K562 treated with DMSO at 1 percent for 12 hours (cell line): ENCODE measurements around the gene FAM174C. TPM values are rescaled to one million over a fixed set of nuclear protein-coding genes. Genes with fewer than 3 reads are reported as not detected.

Experiments
- total RNA-seq: library from RNA; unstranded; fragments of 300-600 nt; gene quantifications from 2 replicates; pipeline ENCODE4 v1.2.3, GENCODE V29; 2022; ENCODE audit not compliant: insufficient read depth

FAM174C gene
- 61.8 and 96.0 TPM in 2 replicates for total RNA-seq

GRCh38 chr19:1275260-1275975, at the start of gene FAM174C:
TSS of gene FAM174C (plus strand) at chr19:1275530. CDS start at chr19:1275550, 20 bp downstream.

GRCh38 chr19:1237754-1238368, 37.5 kb upstream of the FAM174C start, which contains the start of gene CBARP:
TSS of gene CBARP (minus strand) at chr19:1238005. CDS start at chr19:1236100, 1,905 bp downstream.

GRCh38 chr19:1241417-1242095, 33.8 kb upstream of the FAM174C start, which contains the start of gene ATP5F1D:
TSS of gene ATP5F1D (plus strand) at chr19:1241751. CDS start at chr19:1241851, 100 bp downstream.

GRCh38 chr19:1248139-1248785, 27.1 kb upstream of the FAM174C start, which contains the start of gene MIDN:
TSS of gene MIDN (plus strand) at chr19:1248583. CDS start at chr19:1250297, 1,714 bp downstream.

DNA sequence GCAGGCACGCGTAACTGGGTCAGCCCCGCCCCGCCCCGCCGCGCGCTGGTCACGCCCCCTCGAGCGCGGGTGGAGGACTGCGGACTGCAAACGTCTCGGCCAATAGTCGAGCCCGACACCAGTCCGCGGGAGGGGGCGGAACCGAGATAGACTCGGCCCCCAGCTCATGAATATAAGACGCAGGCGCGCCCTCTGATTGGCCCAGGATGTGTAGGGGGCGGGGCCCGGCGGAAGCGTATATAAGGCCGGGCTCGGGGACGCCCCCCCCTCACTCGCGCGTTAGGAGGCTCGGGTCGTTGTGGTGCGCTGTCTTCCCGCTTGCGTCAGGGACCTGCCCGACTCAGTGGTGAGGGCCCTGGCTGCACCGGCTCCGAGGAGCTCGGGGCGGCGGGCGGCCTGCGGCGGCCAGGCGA, 6.3 kb upstream of the FAM174C start, which contains the start of gene CIRBP:
CIRBP (plus strand) TSS at position 268 of the 413 bp plus-strand sequence. CDS start 1,602 bp downstream, outside the sequence.

DNA sequence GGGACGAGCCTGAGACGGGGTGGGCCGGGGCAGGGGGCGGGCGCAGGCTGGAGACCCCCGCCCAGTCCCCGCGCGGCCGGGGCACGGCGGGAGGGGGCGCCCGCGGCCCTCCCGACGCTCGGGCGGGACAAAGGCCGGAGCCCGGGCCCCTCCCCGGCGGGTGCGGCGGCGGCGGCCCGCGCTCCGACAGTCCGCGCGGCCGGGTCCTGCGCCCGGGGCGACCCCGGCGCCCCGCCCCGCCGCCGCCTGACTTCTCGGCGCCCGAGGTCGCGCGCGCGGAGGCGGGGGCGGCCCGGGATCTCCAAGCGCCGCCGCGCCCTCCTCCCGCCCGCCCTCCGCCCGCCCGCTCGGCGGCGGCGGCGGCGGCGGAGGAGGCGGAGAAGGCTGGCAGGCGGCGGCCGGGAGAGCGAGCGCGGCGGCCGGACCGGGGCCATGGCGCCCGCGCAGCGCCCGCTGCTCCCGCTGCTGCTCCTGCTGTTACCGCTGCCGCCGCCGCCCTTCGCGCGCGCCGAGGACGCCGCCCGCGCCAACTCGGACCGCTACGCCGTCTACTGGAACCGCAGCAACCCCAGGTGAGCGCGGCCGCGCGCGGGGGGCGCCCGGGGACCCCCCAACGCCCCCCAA, 10.5 kb downstream of the FAM174C start, which contains the start of gene EFNA2:
EFNA2 (plus strand) TSS at position 137 of the 624 bp plus-strand sequence; CDS start at position 433, 296 bp downstream.

Other genes starting within 250 kb of the FAM174C start
- 72.3 and 126 TPM in 2 replicates for gene CNN2, start 248.9 kb upstream of the FAM174C start, total RNA-seq
- 33.8 and 70.2 TPM in 2 replicates for gene ABCA7, start 235.4 kb upstream of the FAM174C start, total RNA-seq
- 12.9 and 15.4 TPM in 2 replicates for gene ARHGAP45, start 208.4 kb upstream of the FAM174C start, total RNA-seq
- gene POLR2E, start 180.2 kb upstream of the FAM174C start, total RNA-seq: 194 and 270 TPM in 2 replicates
- gene GPX4, start 171.5 kb upstream of the FAM174C start, total RNA-seq: 819 and 1,195 TPM in 2 replicates
- 23.7 and 35.0 TPM in 2 replicates for gene SBNO2, start 101.3 kb upstream of the FAM174C start, total RNA-seq
- gene STK11, start 69.8 kb upstream of the FAM174C start, total RNA-seq: 110 and 120 TPM in 2 replicates
- 5.0 and 7.4 TPM in 2 replicates for gene CBARP, start 37.5 kb upstream of the FAM174C start, total RNA-seq
- gene ATP5F1D, start 33.8 kb upstream of the FAM174C start, total RNA-seq: 293 and 447 TPM in 2 replicates
- gene MIDN, start 26.9 kb upstream of the FAM174C start, total RNA-seq: 28.3 and 68.2 TPM in 2 replicates
- gene CIRBP, start 6.2 kb upstream of the FAM174C start, total RNA-seq: 119 and 138 TPM in 2 replicates
- gene EFNA2, start 10.3 kb downstream of the FAM174C start, total RNA-seq: not detected in 2 replicates
- gene NDUFS7, start 108.4 kb downstream of the FAM174C start, total RNA-seq: 307 and 468 TPM in 2 replicates
- gene GAMT, start 126.0 kb downstream of the FAM174C start, total RNA-seq: 43.2 and 56.4 TPM in 2 replicates
- 92.5 and 122 TPM in 2 replicates for gene DAZAP1, start 132.1 kb downstream of the FAM174C start, total RNA-seq
- gene RPS15, start 162.9 kb downstream of the FAM174C start, total RNA-seq: 5,123 and 6,382 TPM in 2 replicates
- gene APC2, start 174.6 kb downstream of the FAM174C start, total RNA-seq: 1.0 TPM in 1 of 2 replicates, not detected in the other
- 30.4 and 46.1 TPM in 2 replicates for gene C19orf25, start 203.7 kb downstream of the FAM174C start, total RNA-seq
- 3.8 TPM in 2 replicates for gene PCSK4, start 214.8 kb downstream of the FAM174C start, total RNA-seq
- 45.7 and 46.9 TPM in 2 replicates for gene REEP6, start 215.7 kb downstream of the FAM174C start, total RNA-seq
- gene ADAMTSL5, start 237.5 kb downstream of the FAM174C start, total RNA-seq: 7.4 and 8.0 TPM in 2 replicates
- not detected in 2 replicates for gene PLK5, start 248.5 kb downstream of the FAM174C start, total RNA-seq